ENCODE measurements around the gene ITM2A.

GRCh38 chrX:79367907-79368306, 773 bp upstream of the ITM2A start:
- TF ChIP-seq POLR2A (IDR thresholded peaks at IDR 0.05), result no peak
- TF ChIP-seq CTCF (IDR thresholded peaks at IDR 0.05), result no peak
- TF ChIP-seq EP300 (IDR thresholded peaks at IDR 0.05; ENCODE audit: low read depth), result no peak
- no peak for TF ChIP-seq POLR2AphosphoS5 (IDR thresholded peaks at IDR 0.05)
